ENCODE data around the gene IDS.

The IDS gene

DNA sequence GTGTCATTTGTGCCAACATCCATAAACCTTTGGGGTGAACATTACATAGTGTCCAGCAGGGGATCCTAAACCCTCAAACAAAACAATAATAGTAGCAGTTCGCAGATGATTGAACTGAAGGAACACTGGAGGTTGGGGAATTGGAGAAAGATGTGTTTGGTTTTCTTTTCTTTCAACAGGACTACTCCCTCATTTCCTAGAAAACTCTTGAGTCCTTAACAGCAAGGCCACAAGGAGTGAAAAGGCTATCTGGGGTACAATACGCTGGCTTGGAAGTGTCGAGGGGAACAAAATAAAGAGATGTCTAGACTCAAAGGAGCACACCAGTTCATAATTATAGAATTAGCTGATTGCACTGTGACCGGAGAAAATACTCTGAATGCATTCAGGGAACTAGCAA lies 72.1 kb downstream of the IDS start (continued):
- TF ChIP-seq ZNF629 (tag by site-specific recombination; IDR thresholded peaks at IDR 0.05): no peak
- TF ChIP-seq ZNF48 (tag by site-specific recombination; IDR thresholded peaks at IDR 0.05): no peak
- TF ChIP-seq FEZF1 (tag by site-specific recombination; IDR thresholded peaks at IDR 0.05): no peak
- no peak for TF ChIP-seq ZNF610 (tag by site-specific recombination; IDR thresholded peaks at IDR 0.05; ENCODE audit: borderline replicate concordance)
- TF ChIP-seq, protein P1, sequence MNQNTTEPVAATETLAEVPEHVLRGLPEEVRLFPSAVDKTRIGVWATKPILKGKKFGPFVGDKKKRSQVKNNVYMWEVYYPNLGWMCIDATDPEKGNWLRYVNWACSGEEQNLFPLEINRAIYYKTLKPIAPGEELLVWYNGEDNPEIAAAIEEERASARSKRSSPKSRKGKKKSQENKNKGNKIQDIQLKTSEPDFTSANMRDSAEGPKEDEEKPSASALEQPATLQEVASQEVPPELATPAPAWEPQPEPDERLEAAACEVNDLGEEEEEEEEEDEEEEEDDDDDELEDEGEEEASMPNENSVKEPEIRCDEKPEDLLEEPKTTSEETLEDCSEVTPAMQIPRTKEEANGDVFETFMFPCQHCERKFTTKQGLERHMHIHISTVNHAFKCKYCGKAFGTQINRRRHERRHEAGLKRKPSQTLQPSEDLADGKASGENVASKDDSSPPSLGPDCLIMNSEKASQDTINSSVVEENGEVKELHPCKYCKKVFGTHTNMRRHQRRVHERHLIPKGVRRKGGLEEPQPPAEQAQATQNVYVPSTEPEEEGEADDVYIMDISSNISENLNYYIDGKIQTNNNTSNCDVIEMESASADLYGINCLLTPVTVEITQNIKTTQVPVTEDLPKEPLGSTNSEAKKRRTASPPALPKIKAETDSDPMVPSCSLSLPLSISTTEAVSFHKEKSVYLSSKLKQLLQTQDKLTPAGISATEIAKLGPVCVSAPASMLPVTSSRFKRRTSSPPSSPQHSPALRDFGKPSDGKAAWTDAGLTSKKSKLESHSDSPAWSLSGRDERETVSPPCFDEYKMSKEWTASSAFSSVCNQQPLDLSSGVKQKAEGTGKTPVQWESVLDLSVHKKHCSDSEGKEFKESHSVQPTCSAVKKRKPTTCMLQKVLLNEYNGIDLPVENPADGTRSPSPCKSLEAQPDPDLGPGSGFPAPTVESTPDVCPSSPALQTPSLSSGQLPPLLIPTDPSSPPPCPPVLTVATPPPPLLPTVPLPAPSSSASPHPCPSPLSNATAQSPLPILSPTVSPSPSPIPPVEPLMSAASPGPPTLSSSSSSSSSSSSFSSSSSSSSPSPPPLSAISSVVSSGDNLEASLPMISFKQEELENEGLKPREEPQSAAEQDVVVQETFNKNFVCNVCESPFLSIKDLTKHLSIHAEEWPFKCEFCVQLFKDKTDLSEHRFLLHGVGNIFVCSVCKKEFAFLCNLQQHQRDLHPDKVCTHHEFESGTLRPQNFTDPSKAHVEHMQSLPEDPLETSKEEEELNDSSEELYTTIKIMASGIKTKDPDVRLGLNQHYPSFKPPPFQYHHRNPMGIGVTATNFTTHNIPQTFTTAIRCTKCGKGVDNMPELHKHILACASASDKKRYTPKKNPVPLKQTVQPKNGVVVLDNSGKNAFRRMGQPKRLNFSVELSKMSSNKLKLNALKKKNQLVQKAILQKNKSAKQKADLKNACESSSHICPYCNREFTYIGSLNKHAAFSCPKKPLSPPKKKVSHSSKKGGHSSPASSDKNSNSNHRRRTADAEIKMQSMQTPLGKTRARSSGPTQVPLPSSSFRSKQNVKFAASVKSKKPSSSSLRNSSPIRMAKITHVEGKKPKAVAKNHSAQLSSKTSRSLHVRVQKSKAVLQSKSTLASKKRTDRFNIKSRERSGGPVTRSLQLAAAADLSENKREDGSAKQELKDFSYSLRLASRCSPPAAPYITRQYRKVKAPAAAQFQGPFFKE (tag by site-specific recombination; IDR thresholded peaks at IDR 0.05; ENCODE audit: borderline replicate concordance): no peak

Data from HEK293 (cell line).